Subcutaneous abdominal adipose tissue (tissue), 5 donors: ENCODE data around the gene ARF6.

ENCODE experiments used
- H3K27ac ChIP-seq: one replicate; pipeline ENCODE4 v1.7.0; 2013; ENCODE audit warnings: low read depth, mild to moderate bottlenecking, inconsistent platforms, low read length, moderate library complexity
- H3K27me3 ChIP-seq, 5 donors: one replicate each; pipeline ENCODE4 v1.7.0; 2013; ENCODE audit warnings: low read length in 5 of 5, inconsistent platforms in 1 of 5; ENCODE audit not compliant: control insufficient read depth in 5 of 5, insufficient read depth in 4 of 5
- H3K36me3 ChIP-seq, 5 donors: one replicate each; pipeline ENCODE4 v1.7.0; 2013; ENCODE audit warnings: low read length in 5 of 5; ENCODE audit not compliant: control insufficient read depth in 5 of 5, insufficient read depth in 5 of 5
- H3K4me1 ChIP-seq, 5 donors: one replicate each; pipeline ENCODE4 v1.7.0; 2013; ENCODE audit warnings: low read length in 5 of 5, mild to moderate bottlenecking in 3 of 5, moderate library complexity in 1 of 5; ENCODE audit not compliant: control insufficient read depth in 5 of 5, insufficient read depth in 5 of 5
- H3K4me3 ChIP-seq, 5 donors: one replicate each; pipeline ENCODE4 v1.7.0; 2013; ENCODE audit warnings: low read length in 5 of 5, low read depth in 1 of 5
- H3K9ac ChIP-seq, 5 donors: one replicate each; pipeline ENCODE4 v1.7.0; 2013; ENCODE audit warnings: low read length in 5 of 5, mild to moderate bottlenecking in 4 of 5, moderate library complexity in 3 of 5
- H3K9me3 ChIP-seq, 5 donors: one replicate each; pipeline ENCODE4 v1.7.0; 2013; ENCODE audit warnings: low read length in 5 of 5; ENCODE audit not compliant: control insufficient read depth in 5 of 5
- donor health status: healthy.
- donor health status: healthy.
- donor health status: healthy.
- donor health status: healthy.
- donor health status: healthy.

ARF6 gene

DNA sequence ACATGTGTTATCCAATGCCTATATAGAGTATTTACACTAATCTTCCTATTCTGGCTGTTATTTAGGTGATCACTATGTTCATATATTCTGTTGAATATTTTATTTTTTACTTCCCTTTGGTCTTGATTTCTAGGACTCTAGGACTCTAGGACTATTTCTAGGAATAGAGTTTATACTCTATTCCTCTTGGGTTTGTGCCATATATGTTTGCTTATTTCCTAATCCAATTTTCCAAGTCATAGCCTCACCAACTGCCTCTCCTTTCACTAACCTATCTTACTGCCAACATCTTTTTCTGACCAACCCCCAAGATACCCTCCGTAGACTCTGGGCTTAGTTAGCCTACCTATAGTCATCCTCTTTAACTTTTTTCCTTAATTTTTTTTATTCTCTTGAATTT lies 28.5 kb downstream of the ARF6 start:
- Histone ChIP-seq H3K27me3 (no peaks in the 10 kb centered on the region), H3K9me3 (no peaks in the 10 kb centered on the region), H3K9ac (no peak overlapping the region), H3K4me3 (no peak overlapping the region), H3K27ac (no peak overlapping the region), H3K36me3 (no peaks in the 10 kb centered on the region), H3K4me1 (no peaks in the 10 kb centered on the region)

DNA sequence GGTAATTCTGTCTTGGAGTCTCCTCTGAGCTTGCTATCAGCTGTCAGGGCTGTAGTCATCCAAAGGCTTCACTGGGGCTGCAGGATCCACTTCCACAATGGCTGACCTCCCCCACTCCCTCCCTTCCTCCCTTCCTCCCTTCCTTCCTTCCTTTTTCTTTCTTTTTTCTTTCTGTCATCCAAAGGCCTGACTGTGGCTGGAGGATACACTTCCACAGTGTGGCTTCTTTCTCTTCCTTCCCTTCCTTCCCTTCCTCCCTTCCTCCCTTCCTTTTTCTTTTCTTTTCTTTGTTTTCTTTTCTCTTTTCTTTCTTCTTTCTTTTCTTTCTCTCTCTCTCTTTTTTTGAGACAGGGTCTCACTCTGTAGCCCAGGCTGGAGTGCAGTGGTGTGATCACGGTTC lies 30.6 kb downstream of the ARF6 start:
- no peak overlapping the region for H3K9ac ChIP-seq

DNA sequence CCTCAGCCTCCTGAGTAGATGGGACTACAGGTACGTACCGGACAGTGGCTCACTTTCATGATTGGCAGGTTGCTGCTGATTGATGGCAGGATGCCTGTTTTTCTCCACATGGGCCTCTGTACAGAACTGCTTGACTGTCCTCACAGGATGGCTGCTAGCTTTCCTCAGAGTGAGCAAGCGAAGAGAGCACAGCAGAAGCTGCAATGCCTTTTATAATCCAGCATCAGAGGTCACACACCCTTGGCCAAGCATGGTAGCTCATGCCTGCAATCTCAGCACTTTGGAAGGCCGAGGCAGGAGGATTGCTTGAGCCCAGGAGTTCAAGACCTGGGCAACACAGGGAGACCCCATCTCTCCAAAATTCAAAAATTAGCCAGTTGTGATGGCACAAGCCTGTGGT lies 31.0 kb downstream of the ARF6 start:
- Histone ChIP-seq H3K9ac (no peak overlapping the region), H3K4me3 (no peak overlapping the region), H3K9me3 (no peaks in the 10 kb centered on the region), H3K27ac (no peak overlapping the region), H3K36me3 (no peaks in the 10 kb centered on the region), H3K27me3 (no peaks in the 10 kb centered on the region), H3K4me1 (no peaks in the 10 kb centered on the region)

More for the DNA sequence above, 30.6 kb downstream of the ARF6 start:
- Histone ChIP-seq H3K27me3 (no peaks in the 10 kb centered on the region), H3K4me3 (no peak overlapping the region), H3K27ac (no peak overlapping the region), H3K9me3 (no peaks in the 10 kb centered on the region), H3K4me1 (no peaks in the 10 kb centered on the region), H3K36me3 (no peaks in the 10 kb centered on the region)

DNA sequence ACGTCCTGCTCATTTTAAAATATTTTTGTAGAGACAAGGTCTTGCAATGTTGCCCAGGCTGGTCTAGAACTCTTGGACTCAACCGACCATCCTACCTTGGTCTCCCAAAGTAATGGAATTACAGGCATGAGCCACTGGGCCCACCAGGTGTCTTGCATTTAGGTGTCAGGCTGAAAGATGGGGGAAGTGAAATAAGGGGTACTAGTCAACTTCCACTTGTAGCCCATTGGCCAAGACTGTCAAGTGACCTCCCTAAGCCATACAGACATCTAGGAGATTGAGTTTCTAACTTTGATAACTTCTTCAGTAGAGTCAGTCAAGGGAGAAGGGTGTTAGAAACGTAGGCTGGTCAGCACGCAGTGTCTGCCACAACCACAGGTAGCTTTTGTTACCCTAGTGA lies 32.0 kb downstream of the ARF6 start:
- no peak overlapping the region for H3K27ac ChIP-seq
- no peaks in the 10 kb centered on the region for H3K27me3 ChIP-seq
- H3K9me3 ChIP-seq, result no peaks in the 10 kb centered on the region
- no peak overlapping the region for H3K9ac ChIP-seq
- no peaks in the 10 kb centered on the region for H3K36me3 ChIP-seq
- H3K4me3 ChIP-seq, result no peak overlapping the region
- no peaks in the 10 kb centered on the region for H3K4me1 ChIP-seq

DNA sequence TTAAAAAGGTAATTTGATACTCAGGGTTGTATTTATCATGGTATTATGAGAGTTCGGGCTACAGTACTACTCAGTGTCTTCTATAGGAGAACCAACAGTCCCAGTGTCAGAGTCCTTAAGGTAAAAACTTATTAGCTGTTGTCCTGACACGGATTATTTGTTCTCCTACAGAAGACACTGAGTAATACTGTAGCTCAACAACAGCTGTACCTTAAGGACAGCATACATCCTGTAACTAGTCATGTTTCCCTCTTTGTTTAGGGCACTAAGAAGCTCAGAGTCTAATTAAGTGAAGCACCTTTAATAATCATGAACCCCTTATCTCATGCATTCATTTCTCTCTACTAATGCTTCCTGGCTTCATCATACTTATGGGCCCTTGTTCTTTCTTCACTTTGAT lies 33.9 kb downstream of the ARF6 start:
- no peaks in the 10 kb centered on the region for H3K27me3 ChIP-seq
- H3K4me1 ChIP-seq, result no peaks in the 10 kb centered on the region
- no peaks in the 10 kb centered on the region for H3K9me3 ChIP-seq
- no peak overlapping the region for H3K9ac ChIP-seq
- no peaks in the 10 kb centered on the region for H3K36me3 ChIP-seq
- H3K27ac ChIP-seq, result no peak overlapping the region
- no peak overlapping the region for H3K4me3 ChIP-seq

DNA sequence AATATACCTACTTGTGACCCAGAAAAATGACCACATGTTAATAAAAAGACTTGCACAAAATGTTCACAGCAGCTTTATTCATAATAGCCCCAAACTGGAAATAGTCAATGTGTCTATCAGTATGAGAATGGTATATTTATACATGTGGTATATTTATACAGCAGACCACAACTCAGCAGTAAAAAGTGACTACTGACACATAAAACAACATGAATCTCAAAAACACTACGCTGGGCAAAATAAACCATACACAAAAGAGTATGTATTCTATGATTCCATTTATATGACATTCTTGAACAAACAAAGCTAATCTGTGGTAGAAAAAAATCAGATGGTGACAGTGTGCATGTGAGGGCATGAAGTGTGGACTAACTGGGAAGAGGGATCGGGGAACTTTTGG lies 35.1 kb downstream of the ARF6 start:
- Histone ChIP-seq H3K36me3 (no peaks in the 10 kb centered on the region), H3K27me3 (no peaks in the 10 kb centered on the region), H3K27ac (no peak overlapping the region), H3K4me3 (no peak overlapping the region), H3K9me3 (no peaks in the 10 kb centered on the region), H3K4me1 (no peaks in the 10 kb centered on the region), H3K9ac (no peak overlapping the region)

DNA sequence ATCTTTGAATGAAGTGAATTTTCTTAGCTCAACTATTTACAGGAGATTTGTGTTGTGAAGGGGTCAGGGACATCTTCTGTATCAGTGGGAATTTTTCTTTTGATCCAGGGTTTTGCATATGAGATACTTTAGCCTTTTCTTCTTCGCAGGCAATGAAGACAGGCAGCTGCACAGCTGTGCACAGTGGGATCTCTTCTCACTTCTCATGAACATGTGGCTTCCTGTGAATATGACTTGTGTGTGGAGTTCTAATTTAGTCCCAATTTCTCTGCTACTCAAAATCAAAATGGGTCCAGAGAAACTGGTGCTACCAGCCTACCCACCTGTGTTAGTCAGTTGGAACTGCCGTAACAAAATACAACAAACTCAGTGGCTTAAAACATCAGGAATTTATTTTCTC lies 37.8 kb downstream of the ARF6 start:
- no peaks in the 10 kb centered on the region for H3K9me3 ChIP-seq
- no peaks in the 10 kb centered on the region for H3K27me3 ChIP-seq
- H3K27ac ChIP-seq, result no peak overlapping the region
- H3K9ac ChIP-seq, result no peak overlapping the region
- peaks cover 0 to 4% (median 0%) of the 10 kb centered on the region in 5 donors for H3K4me1 ChIP-seq
- H3K4me3 ChIP-seq, result no peak overlapping the region
- H3K36me3 ChIP-seq, result no peaks in the 10 kb centered on the region

DNA sequence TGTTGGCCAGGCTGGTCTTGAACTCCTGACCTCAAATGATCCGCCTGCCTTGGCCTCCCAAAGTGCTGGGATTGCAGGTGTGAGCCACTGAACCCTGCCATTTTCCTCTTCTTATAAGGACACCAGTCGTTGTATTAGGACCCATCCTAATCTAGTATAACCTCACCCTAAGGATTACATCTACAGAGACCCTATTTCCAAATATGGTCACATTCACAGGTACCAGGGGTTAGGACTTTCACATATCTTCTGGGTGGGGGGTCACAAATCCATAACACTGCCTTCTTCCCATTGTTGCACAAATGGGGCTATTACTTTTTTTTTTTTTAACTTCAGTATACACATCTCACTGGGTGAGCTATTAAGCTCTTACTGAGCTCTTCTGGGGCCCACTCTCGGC lies 38.6 kb downstream of the ARF6 start:
- Histone ChIP-seq H3K4me1 (peaks cover 0 to 4% (median 0%) of the 10 kb centered on the region in 5 donors), H3K27me3 (no peaks in the 10 kb centered on the region), H3K27ac (no peak overlapping the region), H3K9ac (no peak overlapping the region), H3K9me3 (no peaks in the 10 kb centered on the region), H3K36me3 (no peaks in the 10 kb centered on the region), H3K4me3 (no peak overlapping the region)

DNA sequence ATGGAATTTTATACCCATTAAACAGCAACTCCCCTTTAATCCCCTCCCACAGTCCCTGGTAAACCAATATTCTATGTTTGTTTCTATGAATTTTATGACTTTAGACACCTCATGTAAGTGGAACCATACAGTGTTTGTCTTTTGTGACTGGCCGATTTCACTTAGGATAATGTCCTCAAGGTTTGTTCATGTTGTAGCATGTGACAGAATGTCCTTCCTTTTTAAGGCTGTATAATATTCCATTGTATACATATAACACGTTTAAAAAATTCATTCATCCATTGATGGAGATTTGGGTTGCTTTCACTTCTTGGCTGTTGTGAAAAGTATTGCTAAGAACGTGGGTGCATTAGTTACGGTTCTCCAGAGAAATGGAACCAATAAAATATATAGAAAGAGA lies 40.2 kb downstream of the ARF6 start:
- Histone ChIP-seq H3K27ac (no peak overlapping the region), H3K4me1 (peaks cover 0 to 4% (median 0%) of the 10 kb centered on the region in 5 donors), H3K27me3 (no peaks in the 10 kb centered on the region), H3K9me3 (no peaks in the 10 kb centered on the region), H3K4me3 (no peak overlapping the region), H3K9ac (no peak overlapping the region), H3K36me3 (no peaks in the 10 kb centered on the region)

DNA sequence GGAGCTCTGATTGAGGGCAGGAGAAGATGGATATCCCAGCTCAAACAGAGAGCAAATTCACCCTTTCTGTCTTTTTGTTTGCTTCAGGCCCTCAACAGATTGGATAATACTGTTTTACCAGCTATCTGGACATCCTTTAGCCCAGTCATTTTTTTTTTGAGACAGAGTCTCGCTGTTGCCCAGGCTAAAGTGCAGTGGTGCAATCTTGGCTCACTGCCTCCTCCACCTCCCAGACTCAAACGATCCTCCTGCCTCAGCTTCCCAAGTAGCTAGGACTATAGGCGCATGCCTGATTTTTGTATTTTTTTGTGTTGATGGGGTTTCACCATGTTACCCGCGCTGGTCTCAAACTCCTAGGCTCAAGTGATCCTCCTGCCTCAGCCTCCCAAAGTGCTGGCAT lies 40.8 kb downstream of the ARF6 start:
- Histone ChIP-seq H3K27me3 (no peaks in the 10 kb centered on the region), H3K9me3 (no peaks in the 10 kb centered on the region), H3K27ac (no peak overlapping the region), H3K4me1 (peaks cover 0 to 4% (median 0%) of the 10 kb centered on the region in 5 donors), H3K36me3 (no peaks in the 10 kb centered on the region), H3K4me3 (no peak overlapping the region), H3K9ac (no peak overlapping the region)

DNA sequence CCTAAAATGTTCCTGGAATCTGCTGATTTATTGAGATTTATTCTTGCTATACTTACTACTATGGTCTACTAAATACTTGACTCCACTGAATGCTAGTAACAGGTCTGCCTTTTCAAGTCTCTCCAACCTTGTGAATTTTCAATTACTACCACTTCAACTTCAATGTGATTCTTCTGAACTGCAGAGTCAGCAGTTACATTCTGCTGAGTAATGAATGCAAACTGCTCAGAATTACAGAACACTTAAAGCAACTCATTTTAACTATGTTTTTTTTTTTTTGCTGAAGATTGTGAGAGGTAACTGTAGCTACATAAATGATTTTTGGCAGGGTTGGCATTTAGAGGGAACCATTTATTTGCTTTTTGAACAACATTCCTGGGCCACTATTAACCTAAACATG lies 41.8 kb downstream of the ARF6 start:
- Histone ChIP-seq H3K27ac (no peak overlapping the region), H3K4me3 (no peak overlapping the region), H3K9ac (no peak overlapping the region), H3K27me3 (no peaks in the 10 kb centered on the region), H3K36me3 (no peaks in the 10 kb centered on the region), H3K9me3 (no peaks in the 10 kb centered on the region), H3K4me1 (peaks cover 0 to 4% (median 0%) of the 10 kb centered on the region in 5 donors)
